ENCODE measurements around the gene HSFX3.
"Not testable (repeated sequence)": the region's sequence is repeated elsewhere in the genome, so short reads cannot be mapped to it uniquely, and the experiment has no call there.

The HSFX3 gene

GRCh38 chrX:149504915-149505651 is 44.6 kb downstream of the HSFX3 start, which contains the start of gene IDS:
Gene IDS, minus strand, starts transcription at chrX:149505306. Its CDS starts 169 bp downstream, at chrX:149505137.
- H3K4me3 ChIP-seq (ENCODE audit: low read length): peak within 1 kb of the TSS; percentile 78
- TF ChIP-seq ZNF274 (IDR thresholded peaks at IDR 0.05; ENCODE audit: low read depth, low read length): no peak

- TF ChIP-seq ZNF274 (IDR thresholded peaks at IDR 0.05; ENCODE audit: low read depth, low read length): no peak
- peak overlapping the region; percentile 78 for H3K4me3 ChIP-seq (ENCODE audit: low read length)
These were observed 45.4 kb downstream of the HSFX3 start for GRCh38 chrX:149504226-149504914.

GRCh38 chrX:149503446-149503845 is 46.3 kb downstream of the HSFX3 start:
- H3K4me3 ChIP-seq (ENCODE audit: low read length): not testable (repeated sequence)

- H3K4me3 ChIP-seq (ENCODE audit: low read length): not testable (repeated sequence)
These were observed 46.8 kb downstream of the HSFX3 start for GRCh38 chrX:149502923-149503322.

- H3K4me3 ChIP-seq (ENCODE audit: low read length): no peak overlapping the region
- no peak for TF ChIP-seq ZNF274 (IDR thresholded peaks at IDR 0.05; ENCODE audit: low read depth, low read length)
These were observed 50.0 kb downstream of the HSFX3 start for GRCh38 chrX:149499766-149500165.

- TF ChIP-seq ZNF274 (IDR thresholded peaks at IDR 0.05; ENCODE audit: low read depth, low read length): no peak
These were observed 51.0 kb downstream of the HSFX3 start for GRCh38 chrX:149498767-149499166.

More at GRCh38 chrX:149498767-149499166, 51.0 kb downstream of the HSFX3 start:
- no peak overlapping the region for H3K4me3 ChIP-seq (ENCODE audit: low read length)

Measured in GM08714 (cell line).